ENCODE results near the gene TBL3.

Gene TBL3

DNA sequence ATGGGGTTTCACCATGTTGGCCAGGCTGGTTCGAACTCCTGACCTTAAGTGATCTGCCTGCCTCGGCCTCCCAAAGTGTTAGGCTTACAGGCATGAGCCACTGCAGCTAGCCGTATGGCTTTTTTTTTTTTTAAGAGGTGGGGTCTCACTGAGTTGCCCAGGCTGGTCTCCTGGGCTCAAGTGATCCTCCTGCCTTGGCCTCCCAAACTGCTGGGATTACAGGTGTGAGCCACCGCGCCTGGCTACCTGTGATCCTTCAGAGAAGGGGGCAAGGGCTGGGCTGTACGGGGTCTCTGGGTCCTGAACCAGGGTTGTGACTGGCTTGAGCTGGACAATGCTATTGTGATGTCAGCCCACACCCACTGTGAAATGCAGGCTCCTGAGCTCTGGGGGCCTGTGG lies 5.4 kb upstream of the TBL3 start, which contains the start of gene RNF151:
Gene RNF151 (plus strand): TSS at position 397 of the 400 bp plus-strand sequence. CDS start 26 bp downstream, outside the sequence.
- H3K36me3 ChIP-seq (ENCODE audit: insufficient read depth, low read length), result peaks cover 18% of the 10 kb centered on the region; the same call in 1 of the 2 replicates
- no peak within 1 kb of the TSS for H2AFZ ChIP-seq (ENCODE audit: low read length, unreplicated experiment)
- 0 out of 2 replicates have a peak within 1 kb of the TSS, but pooled peaks have one; percentile 84 for H3K27ac ChIP-seq (ENCODE audit: low read depth, low read length)
- H3K4me1 ChIP-seq (ENCODE audit: control insufficient read depth, insufficient read depth, low read length, unreplicated experiment), result peaks cover 18% of the 10 kb centered on the region
- no peaks in the 10 kb centered on the region for H3K27me3 ChIP-seq (ENCODE audit: insufficient read depth, low read length)
- H3K79me2 ChIP-seq (ENCODE audit: control insufficient read depth, insufficient read depth, low read length, unreplicated experiment), result peaks cover 49% of the 10 kb centered on the region
- H3K4me3 ChIP-seq (ENCODE audit: low read depth, low read length), result peak within 1 kb of the TSS; percentile 85

DNA sequence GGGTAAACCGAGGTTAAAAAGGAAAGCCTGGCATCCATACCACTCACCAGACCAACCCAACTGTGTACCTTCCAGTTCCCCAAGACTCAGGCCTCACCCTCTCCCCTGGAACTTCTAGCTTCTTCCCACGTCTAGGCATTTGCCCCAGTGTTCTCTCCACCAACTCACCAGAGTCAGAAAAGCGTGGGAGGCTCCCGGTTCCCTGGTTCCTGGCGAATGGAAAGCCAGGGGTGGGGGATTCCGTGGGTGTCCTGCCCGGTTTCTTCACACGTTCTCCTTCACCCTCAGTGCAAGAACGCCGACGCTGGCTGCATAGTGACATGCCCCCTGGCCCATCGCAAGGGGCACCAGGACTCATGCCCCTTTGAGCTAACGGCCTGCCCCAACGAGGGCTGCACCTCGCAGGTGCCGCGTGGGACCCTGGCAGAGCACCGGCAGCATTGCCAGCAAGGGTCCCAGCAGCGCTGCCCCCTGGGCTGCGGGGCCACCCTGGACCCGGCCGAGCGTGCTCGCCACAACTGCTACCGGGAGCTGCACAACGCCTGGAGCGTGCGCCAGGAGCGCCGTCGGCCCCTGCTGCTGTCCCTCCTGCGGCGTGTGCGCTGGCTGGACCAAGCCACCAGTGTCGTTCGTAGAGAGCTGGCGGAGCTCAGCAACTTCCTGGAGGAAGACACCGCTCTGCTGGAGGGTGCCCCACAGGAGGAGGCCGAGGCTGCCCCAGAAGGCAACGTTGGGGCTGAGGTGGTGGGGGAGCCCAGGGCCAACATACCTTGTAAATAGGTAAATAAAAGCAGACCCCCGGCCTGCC lies 3.5 kb upstream of the TBL3 start:
- Histone ChIP-seq H3K79me2 (ENCODE audit: control insufficient read depth, insufficient read depth, low read length, unreplicated experiment) (peaks cover 44% of the 10 kb centered on the region), H3K27ac (ENCODE audit: low read depth, low read length) (no peak overlapping the region), H3K27me3 (ENCODE audit: insufficient read depth, low read length) (no peaks in the 10 kb centered on the region), H3K36me3 (ENCODE audit: insufficient read depth, low read length) (peaks cover 8% of the 10 kb centered on the region; the same call in 1 of the 2 replicates), H3K4me1 (ENCODE audit: control insufficient read depth, insufficient read depth, low read length, unreplicated experiment) (peaks cover 10% of the 10 kb centered on the region), H3K4me3 (ENCODE audit: low read depth, low read length) (no peak overlapping the region), H2AFZ (ENCODE audit: low read length, unreplicated experiment) (no peak overlapping the region)

DNA sequence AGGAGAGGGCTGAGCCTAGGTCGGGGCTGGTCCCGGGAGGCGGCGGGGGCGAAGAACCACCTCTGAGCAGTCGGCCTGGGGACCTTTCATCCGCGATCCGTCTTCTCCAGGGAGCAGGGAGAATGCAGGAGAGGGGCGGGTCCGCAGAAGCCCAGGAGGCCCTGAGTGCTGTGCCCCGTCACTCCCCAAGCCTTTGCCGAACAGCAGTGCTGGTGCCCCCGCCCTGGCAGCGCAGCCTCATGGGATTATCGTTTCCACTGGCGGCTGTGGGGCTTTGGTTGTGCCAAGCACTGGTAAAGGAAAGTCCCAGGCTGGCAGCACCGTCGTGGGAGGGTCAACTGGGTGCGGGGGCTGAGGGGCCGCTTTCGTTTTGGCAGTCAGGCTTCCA lies 631 bp downstream of the TBL3 start:
- Histone ChIP-seq H3K27me3 (ENCODE audit: insufficient read depth, low read length) (no peaks in the 10 kb centered on the region), H3K79me2 (ENCODE audit: control insufficient read depth, insufficient read depth, low read length, unreplicated experiment) (peaks cover 25% of the 10 kb centered on the region), H3K36me3 (ENCODE audit: insufficient read depth, low read length) (no peaks in the 10 kb centered on the region), H3K4me1 (ENCODE audit: control insufficient read depth, insufficient read depth, low read length, unreplicated experiment) (peaks cover 6% of the 10 kb centered on the region), H3K4me3 (ENCODE audit: low read depth, low read length) (peak overlapping the region; percentile 99), H3K27ac (ENCODE audit: low read depth, low read length) (peak overlapping the region; percentile 54; the same call in 1 of the 2 replicates), H2AFZ (ENCODE audit: low read length, unreplicated experiment) (peak overlapping the region; percentile 72)

DNA sequence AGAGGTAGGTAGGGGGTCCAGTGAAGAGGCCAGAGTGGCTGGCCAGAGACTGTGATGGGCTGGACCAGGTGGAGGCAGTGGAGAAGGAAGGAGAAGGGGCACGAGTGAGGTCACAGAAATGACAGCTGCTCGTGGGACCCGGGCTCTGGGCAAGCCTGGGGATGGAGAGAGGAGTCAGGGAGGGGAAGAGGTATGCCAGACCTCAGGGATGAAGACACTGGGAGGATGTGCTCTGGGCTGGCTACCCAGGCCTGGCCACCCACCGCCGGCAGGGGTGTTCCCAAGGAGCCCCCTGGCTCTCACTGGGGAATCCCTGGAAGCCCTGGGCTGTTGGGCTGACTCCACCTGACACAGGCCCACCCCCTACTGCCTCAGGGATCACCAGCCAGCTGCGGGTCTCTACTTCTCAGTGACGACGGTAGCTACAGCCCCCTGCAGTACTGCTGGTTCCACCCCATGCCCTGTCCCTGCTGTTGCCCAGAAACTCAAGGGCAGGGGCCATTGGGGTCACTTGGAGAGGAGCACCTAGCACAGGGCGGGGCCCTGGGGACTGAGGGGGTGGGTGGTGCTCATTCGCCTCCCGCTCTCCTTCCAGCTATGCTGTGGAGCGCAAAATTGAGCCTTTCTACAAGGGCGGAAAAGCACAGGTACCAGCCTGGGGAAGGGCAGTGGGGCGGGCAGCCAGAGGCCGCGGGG lies 1.8 kb downstream of the TBL3 start:
- H3K27ac ChIP-seq (ENCODE audit: low read depth, low read length), result no peak overlapping the region
- no peaks in the 10 kb centered on the region for H3K27me3 ChIP-seq (ENCODE audit: insufficient read depth, low read length)
- H3K79me2 ChIP-seq (ENCODE audit: control insufficient read depth, insufficient read depth, low read length, unreplicated experiment), result peaks cover 25% of the 10 kb centered on the region
- H2AFZ ChIP-seq (ENCODE audit: low read length, unreplicated experiment), result no peak overlapping the region
- H3K4me3 ChIP-seq (ENCODE audit: low read depth, low read length), result no peak overlapping the region; the same call in 1 of the 2 replicates
- peaks cover 4% of the 10 kb centered on the region; the same call in 1 of the 2 replicates for H3K36me3 ChIP-seq (ENCODE audit: insufficient read depth, low read length)
- peaks cover 6% of the 10 kb centered on the region for H3K4me1 ChIP-seq (ENCODE audit: control insufficient read depth, insufficient read depth, low read length, unreplicated experiment)

DNA sequence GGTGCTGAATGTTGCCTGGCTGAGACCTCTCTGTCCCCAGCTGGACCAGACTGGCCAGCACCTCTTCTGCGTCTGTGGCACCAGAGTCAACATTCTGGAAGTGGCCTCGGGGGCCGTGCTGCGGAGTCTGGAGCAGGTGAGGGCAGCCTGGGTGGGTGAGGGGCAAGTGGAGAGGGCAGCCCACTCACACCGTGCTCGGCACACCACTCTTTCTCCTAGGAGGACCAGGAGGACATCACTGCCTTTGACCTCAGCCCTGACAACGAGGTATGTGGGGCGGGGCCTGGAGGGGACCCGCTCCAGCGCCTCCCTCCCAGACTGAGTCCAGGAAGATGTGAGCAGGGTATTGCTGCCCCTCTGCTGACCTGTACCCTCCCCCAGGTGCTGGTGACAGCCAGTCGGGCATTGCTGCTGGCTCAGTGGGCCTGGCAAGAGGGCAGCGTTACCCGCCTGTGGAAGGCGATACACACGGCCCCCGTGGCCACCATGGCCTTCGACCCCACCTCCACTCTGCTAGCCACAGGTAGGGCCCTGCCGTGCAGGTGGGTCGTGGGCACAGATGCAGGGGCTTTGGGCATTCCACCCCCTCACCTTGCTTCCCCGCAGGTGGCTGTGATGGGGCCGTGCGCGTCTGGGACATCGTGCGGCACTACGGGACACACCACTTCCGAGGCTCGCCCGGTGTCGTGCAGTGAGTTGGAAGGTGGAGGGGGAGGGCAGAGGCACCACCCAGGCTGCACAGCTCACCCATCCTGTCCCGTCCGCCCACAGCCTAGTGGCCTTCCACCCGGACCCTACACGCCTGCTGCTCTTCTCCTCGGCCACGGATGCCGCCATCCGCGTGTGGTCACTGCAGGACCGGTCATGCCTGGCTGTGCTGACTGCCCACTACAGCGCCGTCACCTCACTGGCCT lies 2.6 kb downstream of the TBL3 start:
- Histone ChIP-seq H3K27ac (ENCODE audit: low read depth, low read length) (no peak overlapping the region), H3K4me1 (ENCODE audit: control insufficient read depth, insufficient read depth, low read length, unreplicated experiment) (peaks cover 6% of the 10 kb centered on the region), H3K4me3 (ENCODE audit: low read depth, low read length) (no peak overlapping the region), H3K27me3 (ENCODE audit: insufficient read depth, low read length) (peaks cover 4% of the 10 kb centered on the region; the same call in 1 of the 2 replicates), H2AFZ (ENCODE audit: low read length, unreplicated experiment) (no peak overlapping the region), H3K79me2 (ENCODE audit: control insufficient read depth, insufficient read depth, low read length, unreplicated experiment) (peaks cover 25% of the 10 kb centered on the region), H3K36me3 (ENCODE audit: insufficient read depth, low read length) (peaks cover 4% of the 10 kb centered on the region; the same call in 1 of the 2 replicates)

DNA sequence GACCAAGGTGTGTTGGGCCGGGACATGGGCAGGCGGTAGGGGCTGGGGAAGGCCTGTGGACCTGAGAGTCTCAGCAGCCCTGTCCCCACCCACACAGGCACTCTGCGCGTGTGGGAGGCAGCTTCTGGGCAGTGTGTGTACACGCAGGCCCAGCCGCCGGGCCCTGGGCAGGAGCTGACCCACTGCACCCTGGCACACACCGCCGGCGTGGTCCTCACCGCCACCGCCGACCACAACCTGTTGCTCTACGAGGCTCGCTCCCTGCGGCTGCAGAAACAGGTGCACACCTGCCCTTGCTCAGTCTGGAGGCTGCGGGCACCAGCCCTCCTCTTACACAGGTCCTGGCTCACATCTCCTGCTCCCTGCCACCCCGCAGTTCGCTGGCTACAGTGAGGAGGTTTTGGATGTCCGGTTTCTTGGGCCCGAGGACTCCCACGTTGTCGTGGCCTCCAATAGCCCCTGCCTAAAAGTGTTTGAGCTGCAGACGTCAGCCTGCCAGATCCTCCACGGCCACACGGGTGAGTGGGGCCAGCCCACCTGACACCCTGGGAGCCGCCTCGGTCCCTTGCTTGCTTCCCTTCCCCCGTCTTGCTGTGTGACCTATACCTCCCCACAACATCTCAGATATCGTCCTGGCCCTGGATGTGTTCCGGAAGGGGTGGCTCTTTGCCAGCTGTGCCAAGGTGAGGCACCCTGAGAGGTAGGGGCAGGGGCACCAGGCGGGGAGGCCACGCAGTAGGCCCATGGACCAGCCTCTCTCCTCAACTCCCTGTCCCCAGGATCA lies 3.8 kb downstream of the TBL3 start:
- Histone ChIP-seq H3K27me3 (ENCODE audit: insufficient read depth, low read length) (peaks cover 16% of the 10 kb centered on the region; the same call in 1 of the 2 replicates), H3K36me3 (ENCODE audit: insufficient read depth, low read length) (peaks cover 4% of the 10 kb centered on the region; the same call in 1 of the 2 replicates)

DNA sequence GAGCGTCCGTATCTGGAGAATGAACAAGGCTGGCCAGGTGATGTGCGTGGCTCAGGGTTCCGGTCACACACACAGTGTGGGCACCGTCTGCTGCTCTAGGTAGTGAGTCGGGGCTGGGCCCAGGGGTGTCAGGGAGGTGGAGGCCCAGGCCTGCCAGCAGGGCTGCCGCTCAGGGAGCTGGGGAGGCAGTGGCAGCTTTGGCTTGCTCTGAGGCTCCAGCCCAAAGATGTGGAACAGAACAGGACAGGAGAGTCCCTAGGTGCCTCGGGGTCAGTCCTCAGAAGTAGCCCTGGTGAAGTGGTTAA lies 4.3 kb downstream of the TBL3 start:
- H3K27me3 ChIP-seq (ENCODE audit: insufficient read depth, low read length), result peaks cover 21% of the 10 kb centered on the region; the same call in 1 of the 2 replicates
- H2AFZ ChIP-seq (ENCODE audit: low read length, unreplicated experiment), result no peak overlapping the region
- H3K36me3 ChIP-seq (ENCODE audit: insufficient read depth, low read length), result peaks cover 4% of the 10 kb centered on the region; the same call in 1 of the 2 replicates
- no peak overlapping the region for H3K4me3 ChIP-seq (ENCODE audit: low read depth, low read length)
- H3K27ac ChIP-seq (ENCODE audit: low read depth, low read length), result no peak overlapping the region
- peaks cover 3% of the 10 kb centered on the region for H3K4me1 ChIP-seq (ENCODE audit: control insufficient read depth, insufficient read depth, low read length, unreplicated experiment)
- H3K79me2 ChIP-seq (ENCODE audit: control insufficient read depth, insufficient read depth, low read length, unreplicated experiment), result peaks cover 22% of the 10 kb centered on the region

More for the DNA sequence above, 3.8 kb downstream of the TBL3 start:
- Histone ChIP-seq H2AFZ (ENCODE audit: low read length, unreplicated experiment) (no peak overlapping the region), H3K27ac (ENCODE audit: low read depth, low read length) (no peak overlapping the region), H3K79me2 (ENCODE audit: control insufficient read depth, insufficient read depth, low read length, unreplicated experiment) (peaks cover 25% of the 10 kb centered on the region), H3K4me1 (ENCODE audit: control insufficient read depth, insufficient read depth, low read length, unreplicated experiment) (peaks cover 6% of the 10 kb centered on the region), H3K4me3 (ENCODE audit: low read depth, low read length) (no peak overlapping the region)

DNA sequence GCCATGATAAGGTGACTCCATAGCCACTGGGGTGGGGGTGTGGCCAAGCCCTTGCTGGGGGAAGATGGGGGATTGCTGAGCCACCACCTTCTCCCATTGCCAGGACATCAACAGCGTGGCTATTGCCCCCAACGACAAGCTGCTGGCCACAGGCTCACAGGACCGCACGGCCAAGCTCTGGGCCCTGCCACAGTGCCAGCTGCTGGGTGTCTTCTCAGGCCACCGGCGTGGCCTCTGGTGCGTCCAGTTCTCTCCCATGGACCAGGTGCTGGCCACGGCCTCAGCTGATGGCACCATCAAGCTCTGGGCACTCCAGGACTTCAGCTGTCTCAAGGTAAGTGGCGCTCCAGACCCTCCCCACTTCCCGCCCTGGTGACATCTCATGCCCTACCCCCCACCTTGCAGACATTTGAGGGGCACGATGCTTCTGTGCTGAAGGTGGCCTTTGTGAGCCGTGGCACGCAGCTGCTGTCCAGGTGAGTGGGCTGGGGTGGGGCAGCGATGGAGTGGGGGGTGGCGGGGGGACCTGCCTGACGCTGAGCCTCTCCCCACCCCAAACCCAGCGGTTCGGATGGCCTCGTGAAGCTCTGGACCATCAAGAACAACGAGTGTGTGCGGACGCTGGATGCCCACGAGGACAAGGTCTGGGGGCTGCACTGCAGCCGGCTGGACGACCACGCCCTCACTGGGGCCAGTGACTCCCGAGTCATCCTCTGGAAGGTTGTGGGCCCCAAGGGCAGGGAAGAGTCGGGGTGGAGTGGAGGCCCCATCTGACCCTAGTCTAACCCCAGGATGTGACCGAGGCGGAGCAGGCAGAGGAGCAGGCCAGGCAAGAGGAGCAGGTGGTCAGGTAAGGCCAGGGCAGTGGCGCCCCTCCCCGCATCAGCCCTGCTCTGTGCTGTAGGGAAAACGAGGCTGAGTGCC lies 5.4 kb downstream of the TBL3 start:
- Histone ChIP-seq H3K4me1 (ENCODE audit: control insufficient read depth, insufficient read depth, low read length, unreplicated experiment) (peaks cover 3% of the 10 kb centered on the region), H3K79me2 (ENCODE audit: control insufficient read depth, insufficient read depth, low read length, unreplicated experiment) (peaks cover 19% of the 10 kb centered on the region), H2AFZ (ENCODE audit: low read length, unreplicated experiment) (no peak overlapping the region), H3K27ac (ENCODE audit: low read depth, low read length) (no peak overlapping the region), H3K27me3 (ENCODE audit: insufficient read depth, low read length) (peaks cover 32% of the 10 kb centered on the region), H3K4me3 (ENCODE audit: low read depth, low read length) (no peak overlapping the region), H3K36me3 (ENCODE audit: insufficient read depth, low read length) (peaks cover 4% of the 10 kb centered on the region; the same call in 1 of the 2 replicates)

DNA sequence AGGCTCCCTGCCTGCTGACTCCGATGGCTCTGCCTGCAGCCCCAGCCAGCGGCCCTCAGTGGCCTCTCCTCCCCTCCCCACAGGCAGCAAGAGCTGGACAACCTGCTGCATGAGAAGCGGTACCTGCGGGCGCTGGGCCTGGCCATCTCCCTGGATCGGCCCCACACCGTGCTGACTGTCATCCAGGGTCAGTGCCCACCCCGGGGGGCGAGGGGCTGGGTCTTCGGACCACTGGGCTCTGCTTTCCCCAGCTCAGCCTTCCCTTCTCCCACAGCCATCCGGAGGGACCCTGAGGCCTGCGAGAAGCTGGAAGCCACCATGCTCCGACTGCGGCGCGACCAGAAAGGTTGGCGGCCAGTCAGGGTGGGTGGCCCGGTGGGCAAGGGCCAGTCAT lies 6.0 kb downstream of the TBL3 start:
- H3K79me2 ChIP-seq (ENCODE audit: control insufficient read depth, insufficient read depth, low read length, unreplicated experiment), result peaks cover 14% of the 10 kb centered on the region
- H3K36me3 ChIP-seq (ENCODE audit: insufficient read depth, low read length), result peaks cover 4% of the 10 kb centered on the region; the same call in 1 of the 2 replicates
- H3K27me3 ChIP-seq (ENCODE audit: insufficient read depth, low read length), result peaks cover 38% of the 10 kb centered on the region
- no peak overlapping the region for H3K4me3 ChIP-seq (ENCODE audit: low read depth, low read length)
- peaks cover under 1% of the 10 kb centered on the region for H3K4me1 ChIP-seq (ENCODE audit: control insufficient read depth, insufficient read depth, low read length, unreplicated experiment)
- H2AFZ ChIP-seq (ENCODE audit: low read length, unreplicated experiment), result no peak overlapping the region
- no peak overlapping the region for H3K27ac ChIP-seq (ENCODE audit: low read depth, low read length)

All from ACC112 (cell line).